SIG-M5 treated with dmso at 0.1 percent for 504 hours (cell line): ENCODE data around the gene AP4E1.
"Not testable (repeated sequence)": the region's sequence is repeated elsewhere in the genome, so short reads cannot be mapped to it uniquely, and the experiment has no call there.

ENCODE experiments used
- DNase-seq: peaks from one replicate; lab custom pipeline; 2025; ENCODE audit not compliant: unreplicated experiment; lab: John Stamatoyannopoulos, UW

AP4E1 gene

GRCh38 chr15:50944672-50945071, 36.2 kb downstream of the AP4E1 start:
- DNase-seq, result no peak

- no peak for DNase-seq
Observed at GRCh38 chr15:50945725-50946124, 37.2 kb downstream of the AP4E1 start.

GRCh38 chr15:50950745-50951144, 42.3 kb downstream of the AP4E1 start:
- not testable (repeated sequence) for DNase-seq

GRCh38 chr15:50953302-50953701, 44.8 kb downstream of the AP4E1 start:
- DNase-seq, result no peak

GRCh38 chr15:50954837-50955236, 46.4 kb downstream of the AP4E1 start:
- not testable (repeated sequence) for DNase-seq

GRCh38 chr15:50959717-50960116, 51.2 kb downstream of the AP4E1 start:
- no peak for DNase-seq

GRCh38 chr15:50964075-50964474, 55.6 kb downstream of the AP4E1 start:
- DNase-seq, result no peak

GRCh38 chr15:50968353-50968752, 59.9 kb downstream of the AP4E1 start:
- DNase-seq, result no peak

GRCh38 chr15:50970524-50970923, 62.0 kb downstream of the AP4E1 start:
- DNase-seq, result no peak

- no peak for DNase-seq
Observed at GRCh38 chr15:50971115-50971514, 62.6 kb downstream of the AP4E1 start.

- DNase-seq, result no peak
Observed at GRCh38 chr15:50971542-50971941, 63.1 kb downstream of the AP4E1 start.

- no peak for DNase-seq
Observed at GRCh38 chr15:50973605-50974004, 65.1 kb downstream of the AP4E1 start.

- no peak for DNase-seq
Observed at GRCh38 chr15:50977162-50977561, 68.7 kb downstream of the AP4E1 start.

- DNase-seq, result no peak
Observed at GRCh38 chr15:50978580-50978979, 70.1 kb downstream of the AP4E1 start.

- DNase-seq, result no peak
Observed at GRCh38 chr15:50979041-50979440, 70.6 kb downstream of the AP4E1 start.

- no peak for DNase-seq
Observed at GRCh38 chr15:50993598-50993997, 85.1 kb downstream of the AP4E1 start.

- no peak for DNase-seq
Observed at GRCh38 chr15:50996641-50997040, 88.2 kb downstream of the AP4E1 start.

GRCh38 chr15:50997371-50998051, 89.0 kb downstream of the AP4E1 start:
- no peak for DNase-seq

GRCh38 chr15:51004103-51004551, 95.6 kb downstream of the AP4E1 start:
- peak; percentile 64 for DNase-seq

GRCh38 chr15:51006336-51006985, 98.0 kb downstream of the AP4E1 start:
- no peak for DNase-seq

- DNase-seq, result no peak
Observed at GRCh38 chr15:51007131-51007666, 98.7 kb downstream of the AP4E1 start.

GRCh38 chr15:51011212-51011611, 102.7 kb downstream of the AP4E1 start:
- no peak for DNase-seq
